NB4 (cell line): ENCODE data around the gene FUT3.

Experiments used
- CTCF ChIP-seq: IDR thresholded peaks from one replicate; pipeline ENCODE4 v1.5.1; 2012; ENCODE audit warnings: low read depth, low read length
- MAX ChIP-seq: IDR thresholded peaks from 2 replicates; pipeline ENCODE4 v1.6.1; 2011; ENCODE audit warnings: low read depth, low read length
- MYC ChIP-seq: IDR thresholded peaks from 2 replicates; pipeline ENCODE4 v1.6.1; 2011; ENCODE audit warnings: low read depth, low read length
- POLR2A ChIP-seq: IDR thresholded peaks from 2 replicates; pipeline ENCODE4 v1.6.1; 2011; ENCODE audit warnings: mild to moderate bottlenecking; ENCODE audit not compliant: insufficient read length; ENCODE audit errors: extremely low read depth

DNA sequence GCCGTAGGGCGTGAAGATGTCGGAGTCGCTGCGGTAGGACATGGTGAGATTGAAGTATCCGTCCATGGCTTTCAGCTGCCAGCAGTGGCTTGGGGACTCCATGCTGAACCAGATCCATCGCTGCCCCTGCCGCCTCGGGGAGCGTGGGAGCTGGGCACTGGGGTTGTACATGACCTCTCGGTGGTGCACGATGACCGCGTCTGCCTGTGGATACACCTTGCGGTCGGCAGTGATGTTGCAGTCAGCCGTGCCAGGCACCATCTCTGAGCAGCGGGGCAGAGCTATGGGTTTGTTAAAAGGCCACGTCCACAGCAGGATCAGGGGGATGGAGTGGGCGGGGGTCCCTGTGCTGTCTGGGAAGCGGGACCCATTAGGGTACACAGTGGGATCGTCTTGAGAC is 19.2 kb downstream of the FUT3 start:
- no peak for TF ChIP-seq CTCF
- no peak for TF ChIP-seq MYC
- TF ChIP-seq POLR2A, result no peak
- no peak for TF ChIP-seq MAX
